ENCODE measurements around the gene DCAF17.

DNA sequence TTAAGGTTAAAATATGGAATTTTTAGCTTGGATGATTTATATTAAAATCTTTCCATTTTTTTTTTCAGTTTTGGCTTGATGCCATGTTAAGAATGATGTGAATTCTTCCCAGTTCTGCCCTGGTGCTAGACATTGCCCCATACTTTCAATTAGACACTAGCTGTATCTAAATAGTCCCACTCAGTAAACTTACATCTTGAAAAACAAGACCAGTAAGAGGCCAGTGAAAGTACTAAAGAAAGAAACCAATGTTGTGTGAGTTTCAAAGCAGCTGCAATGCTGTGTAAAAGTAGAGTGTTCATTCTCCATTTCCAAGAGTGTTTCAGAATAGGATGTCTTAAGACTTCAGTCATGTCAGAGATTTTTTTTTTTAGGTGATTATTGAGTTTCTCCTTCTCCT lies 48.3 kb downstream of the DCAF17 start:
- TF ChIP-seq, protein P1, sequence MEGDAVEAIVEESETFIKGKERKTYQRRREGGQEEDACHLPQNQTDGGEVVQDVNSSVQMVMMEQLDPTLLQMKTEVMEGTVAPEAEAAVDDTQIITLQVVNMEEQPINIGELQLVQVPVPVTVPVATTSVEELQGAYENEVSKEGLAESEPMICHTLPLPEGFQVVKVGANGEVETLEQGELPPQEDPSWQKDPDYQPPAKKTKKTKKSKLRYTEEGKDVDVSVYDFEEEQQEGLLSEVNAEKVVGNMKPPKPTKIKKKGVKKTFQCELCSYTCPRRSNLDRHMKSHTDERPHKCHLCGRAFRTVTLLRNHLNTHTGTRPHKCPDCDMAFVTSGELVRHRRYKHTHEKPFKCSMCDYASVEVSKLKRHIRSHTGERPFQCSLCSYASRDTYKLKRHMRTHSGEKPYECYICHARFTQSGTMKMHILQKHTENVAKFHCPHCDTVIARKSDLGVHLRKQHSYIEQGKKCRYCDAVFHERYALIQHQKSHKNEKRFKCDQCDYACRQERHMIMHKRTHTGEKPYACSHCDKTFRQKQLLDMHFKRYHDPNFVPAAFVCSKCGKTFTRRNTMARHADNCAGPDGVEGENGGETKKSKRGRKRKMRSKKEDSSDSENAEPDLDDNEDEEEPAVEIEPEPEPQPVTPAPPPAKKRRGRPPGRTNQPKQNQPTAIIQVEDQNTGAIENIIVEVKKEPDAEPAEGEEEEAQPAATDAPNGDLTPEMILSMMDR (IDR thresholded peaks at IDR 0.05) = no peak
- no peak for TF ChIP-seq POLR2A (IDR thresholded peaks at IDR 0.05)
